HG03457 (cell line): Measurements from ENCODE around the gene SPIB.

Experiments used
- ATAC-seq: cut with Tn5 transposase; IDR thresholded peaks from one replicate; pipeline ENCODE4 v1.9.1; 2021; ENCODE audit warnings: moderate number of reproducible peaks; ENCODE audit not compliant: unreplicated experiment

The SPIB gene

DNA sequence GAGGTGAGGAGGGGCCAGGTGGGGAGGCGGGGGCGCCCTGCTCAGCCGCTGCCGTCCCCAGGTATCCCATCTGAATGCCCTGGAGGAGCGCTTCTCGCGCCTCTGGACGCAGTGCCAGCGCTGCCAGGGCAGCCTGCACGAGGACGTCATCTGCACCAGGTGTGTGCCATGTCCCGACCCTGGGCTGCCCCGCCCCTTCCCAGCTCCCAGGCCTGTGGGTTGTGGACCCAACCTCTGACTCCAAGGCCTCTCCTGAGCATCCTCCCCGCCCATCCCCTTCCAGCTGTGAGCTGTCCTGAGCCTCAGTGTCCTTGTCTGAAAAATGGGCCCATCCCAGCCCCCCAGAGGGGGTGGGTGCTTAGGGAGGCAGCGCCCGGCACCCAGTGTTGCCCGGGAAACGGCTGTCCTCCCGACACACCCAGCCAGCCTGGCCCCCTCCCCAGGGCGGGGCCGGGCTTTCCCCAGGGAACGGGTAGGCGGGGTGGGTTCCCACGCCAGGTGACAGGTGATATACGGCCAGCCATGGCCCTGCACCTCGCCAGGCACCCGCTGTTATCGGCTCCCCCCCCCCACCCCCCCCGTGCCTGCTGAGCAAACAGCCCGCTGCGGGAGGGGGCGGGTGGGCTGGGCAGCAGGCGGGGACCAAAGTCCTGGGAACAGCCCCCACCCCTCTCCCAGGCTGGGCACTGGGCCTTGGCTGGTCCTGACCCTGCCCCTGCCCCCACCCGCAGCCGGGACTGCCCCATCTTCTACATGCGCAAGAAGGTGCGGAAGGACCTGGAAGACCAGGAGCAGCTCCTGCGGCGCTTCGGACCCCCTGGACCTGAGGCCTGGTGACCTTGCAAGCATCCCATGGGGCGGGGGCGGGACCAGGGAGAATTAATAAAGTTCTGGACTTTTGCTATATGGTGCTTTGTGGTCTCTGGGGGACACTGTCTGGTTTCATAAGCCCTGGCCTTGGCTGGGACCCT, 1.3 kb upstream of the SPIB start:
- no peak for ATAC-seq

DNA sequence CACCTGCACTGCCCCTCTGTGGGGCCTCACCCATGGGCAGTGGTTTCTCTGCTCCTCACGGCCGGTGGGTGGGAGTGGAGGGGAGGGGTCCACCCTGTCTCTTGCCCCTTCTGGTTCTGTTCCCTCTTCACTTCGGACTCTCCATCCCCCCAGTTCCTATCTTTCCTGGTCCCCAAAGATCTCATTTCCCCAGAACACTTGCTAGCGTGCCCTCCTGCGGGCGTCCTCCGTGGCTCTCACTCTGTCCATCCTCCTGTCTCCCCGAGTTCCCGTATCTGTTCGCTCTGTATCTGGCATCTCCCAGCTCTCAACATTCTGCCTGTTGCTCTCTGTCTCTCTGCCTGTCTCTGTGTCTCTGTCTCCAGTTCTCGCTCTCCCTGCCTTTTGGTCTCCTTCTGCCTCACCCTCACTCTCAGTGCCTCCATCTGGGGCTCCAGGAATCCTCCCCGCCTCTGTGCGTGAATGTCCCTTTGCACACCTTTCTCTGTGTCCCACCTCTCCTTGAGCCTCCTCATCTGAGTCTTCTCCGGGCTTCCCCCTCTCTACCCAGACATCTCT, 363 bp downstream of the SPIB start:
- no peak for ATAC-seq

DNA sequence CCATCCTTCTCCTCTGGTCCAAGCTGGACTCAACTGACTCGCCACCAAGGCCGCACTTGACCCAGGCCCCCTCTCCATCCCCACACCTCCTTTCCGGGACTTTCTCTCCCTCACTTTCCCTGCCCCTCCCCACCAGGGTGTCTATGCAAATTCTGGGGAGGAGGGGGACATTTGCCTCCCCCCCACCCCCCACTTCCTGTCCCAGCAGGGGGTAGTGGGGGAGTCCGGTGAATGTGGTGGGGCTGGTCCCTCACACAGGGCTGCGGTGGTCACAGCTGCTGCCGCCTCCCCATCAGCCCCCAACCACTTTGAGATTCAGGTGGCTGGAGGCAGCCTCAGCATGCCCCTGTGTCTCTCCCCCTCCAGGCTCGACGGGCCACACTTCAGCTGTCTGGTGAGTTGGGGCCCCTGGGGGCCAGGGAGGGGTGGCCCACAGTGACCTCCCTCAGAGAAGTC, 870 bp downstream of the SPIB start:
- ATAC-seq = no peak

DNA sequence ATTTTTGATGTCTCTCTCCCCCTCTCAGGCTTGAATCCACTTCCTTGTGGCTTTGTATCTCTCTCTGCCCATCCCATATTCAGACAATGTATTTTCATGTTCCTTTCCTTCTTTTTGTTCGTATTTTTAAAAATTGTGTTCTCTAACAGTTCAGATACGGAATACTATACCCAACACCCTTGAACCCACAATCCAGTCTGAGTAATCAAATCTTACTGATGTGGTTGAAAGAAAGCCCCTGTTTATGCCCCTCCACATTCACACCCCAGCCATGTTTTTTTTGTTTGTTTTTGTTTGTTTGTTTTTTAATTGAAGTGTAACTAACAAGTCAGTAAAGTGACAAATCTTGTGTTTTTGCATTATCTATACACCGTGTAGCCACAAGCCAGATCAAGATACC, 1.4 kb downstream of the SPIB start:
- no peak for ATAC-seq

DNA sequence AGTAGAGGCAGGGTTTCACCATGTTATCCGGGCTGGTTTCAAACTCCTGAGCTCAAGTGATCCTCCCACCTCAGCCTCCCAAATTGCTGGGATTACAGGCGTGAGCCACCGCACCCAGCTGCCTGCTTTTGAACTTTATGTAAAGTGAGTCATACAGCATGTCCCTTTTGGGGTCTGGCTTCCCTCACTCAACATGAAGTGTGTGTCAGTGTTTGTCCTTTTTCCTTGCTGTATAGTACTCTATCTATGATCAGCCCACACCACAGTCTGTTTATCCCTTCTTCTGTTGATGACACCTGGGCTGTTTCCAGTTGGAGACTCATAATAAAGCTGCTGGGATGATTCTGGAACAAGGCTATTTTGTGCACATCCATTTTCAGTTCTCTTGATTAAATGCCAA, 2.1 kb downstream of the SPIB start:
- no peak for ATAC-seq

DNA sequence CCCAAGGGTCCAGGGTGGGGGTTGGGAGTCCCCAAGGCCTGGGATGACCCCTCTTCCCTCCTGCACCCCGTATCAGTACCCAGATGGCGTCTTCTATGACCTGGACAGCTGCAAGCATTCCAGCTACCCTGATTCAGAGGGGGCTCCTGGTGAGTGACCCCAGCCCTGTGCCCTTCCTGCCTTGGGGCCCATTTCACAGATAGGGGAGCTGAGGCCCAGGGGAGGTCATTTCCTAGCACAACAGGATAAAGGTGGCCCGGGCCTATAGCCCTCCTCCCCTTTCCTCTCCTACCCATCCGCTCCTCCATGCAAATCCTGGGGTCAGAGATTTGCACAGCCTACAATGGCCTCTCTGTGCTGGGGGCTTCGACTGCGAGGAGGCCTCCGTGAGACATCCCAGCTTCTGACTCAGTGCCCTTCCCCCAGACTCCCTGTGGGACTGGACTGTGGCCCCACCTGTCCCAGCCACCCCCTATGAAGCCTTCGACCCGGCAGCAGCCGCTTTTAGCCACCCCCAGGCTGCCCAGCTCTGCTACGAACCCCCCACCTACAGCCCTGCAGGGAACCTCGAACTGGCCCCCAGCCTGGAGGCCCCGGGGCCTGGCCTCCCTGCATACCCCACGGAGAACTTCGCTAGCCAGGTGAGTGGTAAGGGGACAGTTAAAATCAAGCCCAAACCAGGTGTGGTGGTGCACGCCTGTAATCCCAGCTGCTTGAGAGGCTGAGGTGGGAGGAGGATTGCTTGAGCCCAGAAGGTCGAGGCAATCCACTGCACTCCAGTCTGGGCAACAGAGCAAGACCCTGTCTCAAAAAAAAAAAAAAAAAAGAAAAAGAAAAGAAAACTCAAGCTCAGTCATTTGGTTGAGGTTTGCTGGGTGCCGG, 3.9 kb downstream of the SPIB start:
- no peak for ATAC-seq

DNA sequence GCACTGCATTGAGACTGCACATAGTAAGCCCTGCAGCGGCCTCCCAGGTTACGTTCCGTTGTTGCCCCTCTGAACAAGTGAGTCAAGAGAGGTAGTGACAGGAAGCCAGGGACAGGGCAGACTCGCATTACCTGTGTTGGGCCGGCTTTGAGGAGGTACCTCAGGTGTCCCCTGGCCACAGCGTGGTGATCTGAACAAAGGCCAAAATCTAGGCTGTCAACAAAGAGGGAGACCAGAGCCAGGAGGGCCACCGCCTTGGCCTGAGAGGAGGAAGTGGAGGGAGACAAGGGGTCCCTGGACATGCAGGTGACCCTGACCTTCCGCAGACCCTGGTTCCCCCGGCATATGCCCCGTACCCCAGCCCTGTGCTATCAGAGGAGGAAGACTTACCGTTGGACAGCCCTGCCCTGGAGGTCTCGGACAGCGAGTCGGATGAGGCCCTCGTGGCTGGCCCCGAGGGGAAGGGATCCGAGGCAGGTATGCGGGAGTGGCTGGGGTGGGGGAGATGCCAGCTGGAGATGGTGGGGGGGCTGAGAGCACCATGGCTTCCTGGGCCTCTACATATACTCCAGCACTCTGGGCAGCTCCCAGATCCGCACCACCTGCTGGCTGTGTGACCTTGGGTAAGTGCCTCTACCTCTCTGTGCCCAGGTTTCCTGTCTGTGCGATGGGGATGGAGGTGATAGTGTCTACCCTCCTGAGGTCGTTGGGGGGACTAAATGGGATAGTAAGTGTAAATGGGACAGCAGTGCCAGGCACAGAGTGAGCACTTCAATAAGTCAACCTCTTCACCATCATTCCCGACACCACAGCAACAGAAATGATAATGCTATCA, 4.8 kb downstream of the SPIB start:
- no peak for ATAC-seq

DNA sequence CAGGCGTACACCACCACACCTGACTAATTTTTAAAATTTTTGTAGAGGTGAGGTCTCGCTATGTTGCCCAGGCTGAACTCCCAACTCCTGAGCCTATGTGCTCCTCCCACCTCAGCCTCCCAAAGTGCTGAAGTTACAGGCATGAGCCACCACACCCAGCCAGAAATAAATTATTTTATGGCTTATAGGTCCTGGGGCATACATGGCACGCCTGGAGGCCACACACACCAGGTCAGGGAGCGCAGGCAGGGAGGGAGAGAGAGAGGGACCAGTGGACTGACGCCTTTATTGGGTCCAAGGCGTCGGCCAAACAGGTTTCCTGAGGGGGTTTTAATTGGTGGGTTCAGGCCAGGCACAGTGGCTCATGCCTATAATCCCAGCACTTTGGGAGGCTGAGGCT, 6.8 kb downstream of the SPIB start:
- no peak for ATAC-seq

DNA sequence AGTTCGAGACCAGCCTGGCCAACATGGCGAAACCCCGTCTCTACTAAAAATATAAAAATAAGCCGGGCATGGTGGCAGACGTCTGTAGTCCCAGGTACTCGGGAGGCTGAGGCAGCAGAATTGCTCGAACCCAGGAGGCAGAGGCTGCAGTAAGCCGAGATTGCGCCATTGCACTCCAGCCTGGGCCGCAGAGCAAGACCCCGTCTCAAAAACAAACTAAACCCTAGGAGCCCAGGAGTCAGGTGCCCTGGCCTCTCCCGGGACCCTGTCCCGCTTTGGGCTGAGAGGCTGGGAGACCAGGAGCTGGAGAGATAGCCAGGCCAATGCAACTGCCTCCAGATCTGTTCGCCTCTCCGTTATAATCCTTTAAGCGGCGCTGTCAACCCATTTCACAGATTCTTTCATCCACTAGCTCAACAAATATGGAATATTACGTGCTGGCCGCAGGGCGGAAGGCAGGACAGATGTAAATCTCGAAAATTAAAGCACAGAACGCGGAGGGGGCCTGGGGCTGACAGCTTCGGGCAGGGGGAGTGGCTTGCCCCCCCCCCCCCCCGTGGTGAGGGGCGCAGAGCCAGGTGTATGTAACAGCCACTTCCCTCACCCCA, 8.7 kb downstream of the SPIB start:
- ATAC-seq = no peak

DNA sequence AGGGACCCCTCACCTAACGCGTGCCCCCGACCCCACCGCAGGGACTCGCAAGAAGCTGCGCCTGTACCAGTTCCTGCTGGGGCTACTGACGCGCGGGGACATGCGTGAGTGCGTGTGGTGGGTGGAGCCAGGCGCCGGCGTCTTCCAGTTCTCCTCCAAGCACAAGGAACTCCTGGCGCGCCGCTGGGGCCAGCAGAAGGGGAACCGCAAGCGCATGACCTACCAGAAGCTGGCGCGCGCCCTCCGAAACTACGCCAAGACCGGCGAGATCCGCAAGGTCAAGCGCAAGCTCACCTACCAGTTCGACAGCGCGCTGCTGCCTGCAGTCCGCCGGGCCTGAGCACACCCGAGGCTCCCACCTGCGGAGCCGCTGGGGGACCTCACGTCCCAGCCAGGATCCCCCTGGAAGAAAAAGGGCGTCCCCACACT, 9.3 kb downstream of the SPIB start:
- ATAC-seq = no peak

DNA sequence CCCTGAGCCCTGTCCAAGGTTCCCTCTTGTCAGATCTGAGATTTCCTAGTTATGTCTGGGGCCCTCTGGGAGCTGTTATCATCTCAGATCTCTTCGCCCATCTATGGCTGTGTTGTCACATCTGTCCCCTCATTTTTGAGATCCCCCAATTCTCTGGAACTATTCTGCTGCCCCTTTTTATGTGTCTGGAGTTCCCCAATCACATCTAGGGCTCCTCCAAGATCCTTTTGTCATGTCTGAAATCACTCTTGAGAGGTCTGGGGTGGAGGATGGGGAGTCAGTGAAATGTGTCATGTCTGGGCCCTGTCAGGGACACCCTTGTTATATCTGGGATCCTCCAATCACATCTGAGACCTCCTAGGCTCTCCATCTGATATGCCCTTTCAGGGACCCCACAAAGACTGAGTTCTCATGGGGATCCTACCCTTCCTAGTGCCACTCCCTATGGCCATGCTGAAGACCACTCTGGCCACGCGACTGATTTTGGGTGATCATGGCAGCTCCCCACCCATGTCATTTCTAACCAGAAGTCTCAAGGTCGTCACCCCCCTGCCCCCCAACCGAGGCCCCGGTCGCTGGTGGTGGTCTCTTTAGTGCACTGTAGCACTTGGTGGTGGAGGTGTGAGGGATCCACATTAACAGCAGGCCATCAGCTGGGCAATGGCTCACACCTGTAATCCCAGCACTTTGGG, 10.2 kb downstream of the SPIB start:
- ATAC-seq = no peak

DNA sequence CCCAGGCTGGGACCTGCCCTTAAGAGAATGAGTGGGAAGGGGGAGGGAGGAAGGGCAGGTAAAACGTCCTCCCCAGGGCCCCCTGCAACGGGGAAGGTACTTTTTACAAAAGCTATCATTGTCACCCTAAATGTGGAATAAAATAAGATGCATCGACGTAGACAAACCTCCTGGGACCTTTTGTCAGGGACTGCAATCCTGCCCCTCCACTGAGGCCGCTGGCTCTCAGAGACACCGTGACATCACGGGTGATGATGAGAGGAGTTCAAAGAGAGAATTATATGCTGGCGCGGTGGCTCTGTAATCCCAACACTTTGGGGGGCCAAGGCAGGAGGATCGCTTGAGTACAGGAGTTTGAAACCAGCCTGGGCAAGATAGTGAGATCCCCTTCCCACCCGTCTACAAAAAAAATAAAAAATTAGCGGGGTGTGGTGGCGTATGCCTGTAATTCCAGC, 12.2 kb downstream of the SPIB start:
- ATAC-seq = no peak

DNA sequence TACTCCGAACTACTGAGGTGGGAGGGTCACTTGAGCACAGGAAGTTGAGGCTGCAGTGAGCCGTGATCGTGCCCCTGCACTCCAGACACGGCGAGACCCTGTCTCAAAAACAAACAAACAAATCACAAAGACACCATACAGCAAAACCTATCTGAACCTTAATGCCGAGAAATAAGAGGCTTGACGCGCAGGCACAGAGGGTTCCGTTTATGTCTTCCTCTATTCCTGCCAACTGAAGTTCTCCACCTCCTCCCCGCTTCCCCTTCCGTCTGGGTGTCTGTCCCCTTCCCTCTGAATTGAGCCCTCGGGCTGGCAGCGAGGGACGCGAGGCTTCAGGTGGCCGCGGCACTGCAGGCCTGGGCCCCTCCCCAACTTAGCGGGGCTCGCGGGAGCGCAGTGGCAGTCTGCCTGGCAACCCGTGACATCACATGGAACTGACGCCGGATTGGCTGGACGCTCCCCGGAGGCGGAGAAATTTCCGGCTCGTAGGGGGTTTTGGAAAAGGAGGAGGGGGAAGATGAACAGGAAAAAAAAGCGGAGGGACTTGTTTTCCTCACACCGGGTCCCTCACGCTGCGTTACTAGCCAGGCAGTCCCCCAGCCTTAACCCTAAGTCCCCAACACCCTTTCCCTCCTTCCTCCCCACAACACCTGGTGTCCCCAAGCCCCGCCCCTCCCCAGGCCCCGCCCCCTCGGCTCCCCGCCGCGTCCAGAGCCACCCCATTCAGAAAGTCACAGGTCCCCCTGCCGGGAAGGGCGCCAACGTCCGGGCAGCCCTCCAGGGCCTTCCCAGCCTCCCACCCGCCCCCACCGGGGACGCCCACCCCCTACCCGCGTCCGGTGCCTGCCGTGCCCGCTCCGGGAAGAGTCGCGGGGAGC, 12.8 kb downstream of the SPIB start:
- peak; percentile 46 for ATAC-seq

DNA sequence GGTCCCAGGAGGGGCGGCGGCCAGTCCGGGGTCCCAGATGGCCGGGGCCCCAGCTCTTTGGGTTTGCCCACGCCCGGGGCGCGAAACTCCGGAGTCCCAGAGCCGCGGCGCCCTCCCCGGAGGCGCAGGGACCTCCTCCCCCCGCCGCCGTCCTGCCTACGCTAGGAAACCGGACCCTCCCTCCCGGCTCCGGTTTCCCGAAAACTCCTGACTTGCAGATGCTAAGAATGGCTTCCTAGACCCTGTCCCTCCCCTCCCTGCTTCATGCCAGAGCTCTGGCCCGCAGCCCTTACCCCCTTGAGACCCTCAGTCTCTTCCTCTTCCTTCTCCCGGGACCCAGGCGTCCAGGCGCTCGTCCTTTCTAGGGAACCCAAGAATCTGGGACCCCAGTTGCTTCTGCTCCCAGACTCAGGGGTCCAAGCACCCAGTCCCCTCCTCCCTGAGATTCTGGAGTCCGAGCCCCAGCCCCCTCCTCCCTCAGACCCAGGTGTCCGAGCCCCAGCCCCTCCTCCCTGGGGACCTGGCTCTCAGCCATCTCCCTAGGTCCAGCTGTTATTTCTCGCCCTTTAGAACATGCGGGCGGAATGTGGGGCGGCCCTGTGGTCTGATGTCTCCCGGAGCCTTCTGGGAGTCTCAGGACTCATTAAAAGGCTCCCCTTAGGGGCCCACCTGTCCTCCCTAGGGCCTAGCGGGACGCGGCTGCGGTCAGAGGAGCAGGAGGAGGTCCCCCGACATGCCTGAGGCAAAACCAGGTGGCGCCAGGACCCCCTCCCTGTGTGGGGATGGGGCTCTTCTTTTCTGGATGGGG, 13.7 kb downstream of the SPIB start, which contains the start of gene MYBPC2:
TSS of gene MYBPC2 (plus strand) at position 672 of the 808 bp plus-strand sequence. CDS start at position 734, 62 bp downstream.
- no peak for ATAC-seq

DNA sequence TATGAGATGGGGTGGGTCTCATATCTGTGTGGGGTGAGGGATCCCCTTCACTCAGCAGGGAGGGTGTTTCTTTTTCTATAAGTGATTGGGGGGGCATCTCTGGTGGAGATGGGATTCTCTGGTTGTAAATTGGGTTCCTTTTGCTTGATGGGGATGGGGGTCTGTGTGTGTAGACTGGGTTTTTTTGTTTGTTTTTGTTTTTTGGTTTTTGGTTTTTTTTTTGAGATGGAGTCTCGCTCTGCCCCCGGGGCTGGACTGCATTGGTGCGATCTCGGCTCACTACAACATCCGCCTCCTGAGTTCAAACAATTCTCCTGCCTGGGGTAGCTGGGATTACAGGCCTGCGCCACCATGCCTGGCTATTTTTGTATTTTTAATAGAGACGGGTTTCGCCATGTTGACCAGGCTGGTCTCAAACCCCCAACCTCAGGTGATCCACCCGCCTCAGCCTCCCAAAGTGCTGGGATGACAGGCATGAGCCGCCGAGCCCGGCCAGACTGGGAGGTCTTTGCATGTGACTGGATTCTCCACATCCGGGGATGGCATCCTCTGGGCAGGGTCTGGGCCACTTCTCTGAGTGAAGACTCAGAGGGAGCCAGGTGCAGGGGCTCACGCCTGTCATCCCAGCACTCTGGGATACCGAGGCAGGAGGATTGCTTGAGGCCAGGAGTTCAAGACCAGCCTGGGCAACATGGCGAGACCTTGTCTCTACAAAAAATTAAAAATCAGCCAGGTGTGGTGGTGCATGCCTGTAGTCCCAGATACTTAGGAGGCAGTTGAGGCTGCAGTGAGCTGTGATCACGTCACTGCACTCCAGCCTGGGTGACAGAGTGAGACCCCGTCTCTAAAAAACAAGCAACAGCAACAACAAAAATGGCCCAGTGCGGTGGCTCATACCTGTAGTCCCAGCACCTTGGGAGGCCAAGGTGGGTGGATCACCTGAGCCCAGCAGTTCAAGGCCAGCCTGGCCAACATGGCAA, 14.8 kb downstream of the SPIB start:
- no peak for ATAC-seq

DNA sequence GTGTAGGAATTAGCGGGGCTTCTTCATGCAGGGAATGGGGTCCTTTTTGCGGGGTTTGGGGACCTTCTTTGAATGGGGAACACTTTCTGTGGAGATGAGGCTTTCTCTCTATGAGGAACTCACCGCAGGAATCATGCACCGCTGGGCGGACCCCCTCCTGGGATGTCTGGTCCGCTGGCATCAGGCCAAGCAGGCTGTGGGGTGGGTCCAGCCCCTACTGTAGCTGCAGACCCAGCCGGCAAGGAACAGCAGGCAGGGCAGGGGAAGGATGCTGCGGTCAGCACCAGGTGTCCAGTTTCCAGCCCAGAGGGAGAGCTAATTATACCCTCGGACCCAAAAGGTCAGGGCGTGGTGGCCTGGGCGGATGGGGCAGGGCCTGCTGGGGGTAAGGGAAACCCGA, 15.8 kb downstream of the SPIB start:
- no peak for ATAC-seq
